ENCODE results near the gene PRR20G.
"Not testable (repeated sequence)": the region's sequence is repeated elsewhere in the genome, so short reads cannot be mapped to it uniquely, and the experiment has no call there.

DNA sequence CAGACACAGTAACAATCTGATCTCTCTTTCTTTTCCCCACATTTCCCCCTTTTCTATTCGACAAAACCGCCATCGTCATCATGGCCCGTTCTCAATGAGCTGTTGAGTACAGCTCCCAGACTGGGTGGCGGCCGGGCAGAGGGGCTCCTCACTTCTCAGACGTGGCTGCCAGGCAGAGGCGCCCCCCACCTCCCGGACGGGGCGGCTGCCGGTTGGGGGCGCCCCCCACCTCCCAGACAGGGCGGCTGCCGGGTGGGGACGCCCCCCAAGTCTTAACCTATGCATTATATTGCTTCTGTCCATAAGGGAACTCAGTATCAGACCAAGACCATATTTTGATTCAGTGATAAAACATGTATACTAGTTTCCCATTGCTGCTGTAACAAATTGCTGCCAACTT is 5.8 kb upstream of the PRR20G start:
- TF ChIP-seq CTCF (IDR thresholded peaks at IDR 0.05; ENCODE audit: borderline replicate concordance, extremely low read depth, low read length, poor library complexity, severe bottlenecking); EZH2 (IDR thresholded peaks at IDR 0.05; ENCODE audit: borderline replicate concordance, low read depth, low read length, severe bottlenecking): not testable (repeated sequence)
